NB4 (cell line): ENCODE results near the gene FETUB.

Experiments used
- MAX ChIP-seq: IDR thresholded peaks from 2 replicates; pipeline ENCODE4 v1.6.1; 2011; ENCODE audit warnings: low read depth, low read length
- MYC ChIP-seq: IDR thresholded peaks from 2 replicates; pipeline ENCODE4 v1.6.1; 2011; ENCODE audit warnings: low read depth, low read length
- POLR2A ChIP-seq: IDR thresholded peaks from 2 replicates; pipeline ENCODE4 v1.6.1; 2011; ENCODE audit warnings: mild to moderate bottlenecking; ENCODE audit not compliant: insufficient read length; ENCODE audit errors: extremely low read depth
- TF ChIP-seq, protein P1 (sequence below): IDR thresholded peaks from one replicate; pipeline ENCODE4 v1.5.1; 2012; ENCODE audit warnings: low read depth, low read length

DNA sequence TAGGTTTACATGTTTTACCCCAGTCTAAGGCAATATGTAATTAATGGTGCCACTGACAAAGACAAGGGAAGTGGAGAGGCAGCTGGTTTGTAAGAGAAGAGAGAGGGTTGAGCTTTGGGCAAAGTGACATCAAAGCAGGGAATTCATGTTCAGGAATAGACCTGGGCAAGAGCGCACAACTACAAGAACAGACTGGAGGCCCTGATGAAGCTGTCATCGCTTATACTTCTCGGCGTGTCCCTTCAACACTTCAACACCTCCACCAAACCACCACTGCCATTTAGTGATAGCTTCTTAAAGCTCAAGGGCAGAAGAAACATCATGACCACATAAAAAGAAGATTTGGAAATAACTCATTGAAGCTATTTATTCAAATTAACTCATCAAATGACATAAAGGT lies 57.3 kb downstream of the FETUB start:
- TF ChIP-seq, protein P1, sequence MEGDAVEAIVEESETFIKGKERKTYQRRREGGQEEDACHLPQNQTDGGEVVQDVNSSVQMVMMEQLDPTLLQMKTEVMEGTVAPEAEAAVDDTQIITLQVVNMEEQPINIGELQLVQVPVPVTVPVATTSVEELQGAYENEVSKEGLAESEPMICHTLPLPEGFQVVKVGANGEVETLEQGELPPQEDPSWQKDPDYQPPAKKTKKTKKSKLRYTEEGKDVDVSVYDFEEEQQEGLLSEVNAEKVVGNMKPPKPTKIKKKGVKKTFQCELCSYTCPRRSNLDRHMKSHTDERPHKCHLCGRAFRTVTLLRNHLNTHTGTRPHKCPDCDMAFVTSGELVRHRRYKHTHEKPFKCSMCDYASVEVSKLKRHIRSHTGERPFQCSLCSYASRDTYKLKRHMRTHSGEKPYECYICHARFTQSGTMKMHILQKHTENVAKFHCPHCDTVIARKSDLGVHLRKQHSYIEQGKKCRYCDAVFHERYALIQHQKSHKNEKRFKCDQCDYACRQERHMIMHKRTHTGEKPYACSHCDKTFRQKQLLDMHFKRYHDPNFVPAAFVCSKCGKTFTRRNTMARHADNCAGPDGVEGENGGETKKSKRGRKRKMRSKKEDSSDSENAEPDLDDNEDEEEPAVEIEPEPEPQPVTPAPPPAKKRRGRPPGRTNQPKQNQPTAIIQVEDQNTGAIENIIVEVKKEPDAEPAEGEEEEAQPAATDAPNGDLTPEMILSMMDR = no peak
- TF ChIP-seq POLR2A (no peak), MAX (no peak), MYC (no peak)
